ENCODE results near the gene UQCC3.
"Not testable (repeated sequence)": the region's sequence is repeated elsewhere in the genome, so short reads cannot be mapped to it uniquely, and the experiment has no call there.

UQCC3 gene

DNA sequence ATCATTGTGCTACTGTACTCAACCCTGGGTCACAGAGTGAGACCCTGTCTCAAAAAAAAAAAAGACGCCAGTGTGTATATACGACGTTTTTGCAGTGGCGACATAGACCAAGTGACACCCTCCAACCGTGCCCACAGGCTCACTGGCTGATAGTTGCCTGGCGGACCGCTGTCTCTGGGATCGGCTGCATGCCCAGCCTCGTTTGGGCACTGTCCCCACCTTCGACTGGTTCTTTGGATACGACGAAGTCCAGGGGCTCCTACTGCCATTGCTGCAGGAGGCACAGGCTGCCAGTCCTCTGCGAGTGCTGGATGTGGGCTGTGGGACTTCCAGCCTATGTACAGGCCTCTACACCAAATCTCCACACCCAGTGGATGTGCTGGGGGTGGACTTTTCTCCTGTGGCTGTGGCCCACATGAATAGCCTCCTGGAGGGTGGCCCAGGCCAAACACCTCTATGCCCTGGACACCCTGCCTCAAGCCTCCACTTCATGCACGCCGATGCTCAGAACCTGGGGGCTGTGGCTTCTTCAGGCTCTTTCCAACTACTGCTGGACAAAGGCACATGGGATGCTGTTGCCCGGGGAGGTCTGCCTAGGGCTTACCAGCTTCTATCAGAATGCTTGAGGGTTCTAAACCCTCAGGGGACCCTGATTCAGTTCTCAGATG lies 5.1 kb upstream of the UQCC3 start:
- no peak for DNase-seq

- no peak for DNase-seq
Measured at GRCh38 chr11:62667460-62667859, 4.0 kb upstream of the UQCC3 start.

DNA sequence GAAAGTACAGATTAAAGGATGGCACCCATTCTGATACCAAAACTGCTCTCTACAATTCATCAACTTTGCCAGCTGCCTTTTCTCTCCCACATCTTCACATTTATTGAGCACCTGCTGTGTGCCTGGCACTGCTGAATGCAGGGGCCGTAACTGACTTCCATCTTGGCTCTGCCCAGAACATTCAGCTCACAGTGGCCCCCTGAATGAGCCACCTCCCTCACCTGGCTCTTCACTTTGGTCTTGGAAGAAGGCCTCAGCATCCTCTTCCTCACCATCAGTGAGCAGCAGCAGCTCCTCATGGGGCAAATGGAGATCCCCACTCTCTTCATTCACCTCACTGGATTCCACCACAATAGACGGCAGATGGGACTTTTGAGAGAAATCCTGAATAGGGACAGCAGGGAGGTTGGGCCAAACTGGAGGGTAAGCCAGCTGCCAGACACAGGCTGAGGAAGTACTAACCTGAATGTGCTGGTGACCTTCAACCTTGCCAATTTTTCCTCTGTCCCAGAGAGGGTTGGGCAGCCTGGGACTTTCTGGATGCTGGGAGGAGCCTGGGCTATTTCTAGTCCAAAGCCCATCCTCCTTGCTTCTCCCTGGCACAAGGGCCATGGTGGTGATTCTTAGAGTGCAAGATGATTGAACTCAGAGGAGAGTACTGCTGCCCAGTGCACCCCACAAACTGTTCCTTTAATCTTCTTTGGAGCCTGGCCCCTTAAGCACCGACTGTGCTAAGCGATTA lies 1.9 kb upstream of the UQCC3 start:
- no peak for DNase-seq

DNA sequence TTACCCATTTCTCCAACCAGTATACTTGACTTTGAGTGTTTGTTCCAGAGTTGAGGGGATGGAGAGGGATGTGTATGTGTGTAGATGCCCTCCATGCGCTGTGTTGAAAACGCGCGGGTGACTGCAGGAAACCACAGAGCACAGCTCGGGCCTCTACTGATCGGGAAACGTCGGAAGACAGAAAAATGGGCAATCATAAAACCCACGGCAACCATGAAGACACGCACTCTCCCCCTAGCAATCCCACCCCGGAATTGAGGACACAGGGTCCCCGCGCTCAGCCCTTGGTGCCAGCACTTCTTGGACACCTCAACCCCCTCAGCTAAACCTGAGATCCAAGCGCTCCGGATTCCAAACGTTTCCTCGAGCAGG lies 251 bp upstream of the UQCC3 start:
- no peak for DNase-seq

GRCh38 chr11:62673196-62673525 lies 1.7 kb downstream of the UQCC3 start:
- no peak for DNase-seq

DNA sequence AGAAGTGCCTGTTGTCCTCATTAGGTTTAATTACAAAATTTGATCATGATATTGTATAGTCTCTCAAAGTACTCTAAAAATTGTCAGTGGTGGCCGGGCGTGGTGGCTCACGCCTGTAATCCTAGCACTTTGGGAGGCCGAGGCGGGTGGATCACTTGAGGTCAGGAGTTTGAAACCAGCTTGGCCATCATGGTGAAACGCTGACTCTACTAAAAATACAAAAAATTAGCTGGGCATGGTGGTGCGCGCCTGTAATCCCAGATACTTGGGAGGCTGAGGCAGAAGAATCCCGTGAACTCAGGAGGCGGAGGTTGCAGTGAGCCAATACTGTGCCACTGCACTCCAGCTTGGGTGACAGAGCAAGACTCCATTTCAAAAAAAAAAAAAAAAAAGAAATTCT lies 3.9 kb downstream of the UQCC3 start:
- not testable (repeated sequence) for DNase-seq

GRCh38 chr11:62676698-62677097 lies 5.2 kb downstream of the UQCC3 start:
- no peak for DNase-seq

GRCh38 chr11:62677156-62677555 lies 5.7 kb downstream of the UQCC3 start:
- no peak for DNase-seq

DNA sequence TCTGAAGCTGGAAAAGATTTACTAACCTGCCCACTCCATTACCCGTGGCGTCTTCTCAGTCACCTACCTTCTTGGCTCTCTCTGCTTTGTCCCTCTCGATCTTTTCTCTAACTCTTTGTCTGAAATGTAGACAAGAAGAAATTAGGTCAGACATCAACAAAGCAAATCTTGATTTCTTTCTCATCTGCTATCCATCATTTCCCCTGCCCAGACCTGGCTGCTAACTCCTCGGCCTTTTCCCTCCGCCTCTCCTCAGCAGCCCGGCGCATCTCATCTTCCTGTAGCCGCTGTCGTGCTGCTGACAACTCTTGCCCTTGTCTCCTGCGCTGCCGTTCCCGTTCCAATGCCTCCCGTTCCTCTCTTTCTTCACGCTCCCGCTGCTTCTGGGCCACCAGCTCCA lies 6.2 kb downstream of the UQCC3 start:
- no peak for DNase-seq

GRCh38 chr11:62678433-62678769 lies 6.9 kb downstream of the UQCC3 start:
- no peak for DNase-seq

- peak; percentile 78 for DNase-seq
Measured at GRCh38 chr11:62678770-62679696, 7.6 kb downstream of the UQCC3 start, which contains the start of gene UBXN1. Gene UBXN1 (minus strand): TSS chr11:62679073. CDS start chr11:62678923, 150 bp downstream.

GRCh38 chr11:62680825-62681240 lies 9.4 kb downstream of the UQCC3 start:
- DNase-seq: peak; percentile 55

DNA sequence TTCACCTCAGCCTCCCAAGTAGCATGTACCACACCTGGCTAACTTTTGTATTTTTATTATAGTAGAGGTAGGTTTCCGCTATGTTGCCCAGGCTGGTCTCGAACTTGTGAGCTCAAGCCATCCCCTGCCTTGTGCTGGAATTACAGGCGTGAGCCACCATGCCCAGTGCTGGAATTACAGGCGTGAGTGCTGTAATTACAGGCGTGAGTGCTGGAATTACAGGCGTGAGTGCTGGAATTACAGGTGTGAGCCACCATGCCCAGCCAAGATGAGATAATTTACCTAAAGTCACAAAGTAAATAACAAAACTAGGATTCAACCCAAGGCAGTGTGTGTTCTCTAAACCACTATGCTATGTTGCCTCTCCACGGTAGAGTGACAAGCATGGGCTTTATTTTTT lies 11.0 kb downstream of the UQCC3 start:
- DNase-seq: no peak

DNA sequence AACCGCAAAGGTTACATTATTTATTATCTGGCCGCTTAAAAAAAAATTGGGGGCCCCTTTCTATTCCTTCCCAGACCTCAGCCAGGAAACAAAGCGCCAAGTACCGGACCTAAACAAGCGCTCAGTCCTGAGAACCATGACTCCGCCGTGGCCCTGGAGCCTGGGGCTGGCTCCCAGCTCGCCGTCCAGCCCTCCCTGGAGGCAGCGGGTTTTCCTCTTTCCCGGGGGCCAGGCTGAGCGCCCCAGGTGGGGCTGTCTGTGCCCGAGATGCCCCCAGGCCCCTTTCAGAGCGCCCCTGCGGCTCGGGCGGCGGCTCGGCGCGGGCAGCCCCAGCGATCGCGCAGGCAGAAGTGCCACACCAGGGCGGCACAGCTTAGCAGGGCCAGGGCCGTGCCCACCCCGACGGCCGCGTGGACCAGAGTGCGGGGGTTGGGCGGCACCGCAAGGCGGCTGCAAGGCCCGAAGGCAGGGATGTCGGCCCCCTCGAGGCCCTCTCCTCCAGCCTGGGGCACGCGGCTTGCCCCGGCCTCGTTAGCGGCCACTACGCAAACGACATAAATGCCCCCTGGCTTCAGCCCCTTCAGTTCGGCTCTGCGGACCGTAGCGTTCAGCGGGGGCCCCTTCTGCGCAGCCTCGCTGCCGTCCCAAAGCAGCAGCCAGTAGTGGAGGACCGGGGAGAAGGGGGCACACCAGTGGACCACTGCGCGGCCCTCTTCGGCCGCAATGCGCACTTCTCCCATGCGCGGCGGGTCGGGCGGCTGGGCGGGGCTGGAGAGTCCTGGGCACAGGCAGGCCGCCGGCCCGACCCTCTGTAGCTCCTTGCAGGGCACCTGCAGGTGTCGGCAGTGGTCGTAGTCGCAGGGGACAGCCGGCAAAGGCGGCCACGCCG lies 16.3 kb downstream of the UQCC3 start:
- no peak for DNase-seq

DNA sequence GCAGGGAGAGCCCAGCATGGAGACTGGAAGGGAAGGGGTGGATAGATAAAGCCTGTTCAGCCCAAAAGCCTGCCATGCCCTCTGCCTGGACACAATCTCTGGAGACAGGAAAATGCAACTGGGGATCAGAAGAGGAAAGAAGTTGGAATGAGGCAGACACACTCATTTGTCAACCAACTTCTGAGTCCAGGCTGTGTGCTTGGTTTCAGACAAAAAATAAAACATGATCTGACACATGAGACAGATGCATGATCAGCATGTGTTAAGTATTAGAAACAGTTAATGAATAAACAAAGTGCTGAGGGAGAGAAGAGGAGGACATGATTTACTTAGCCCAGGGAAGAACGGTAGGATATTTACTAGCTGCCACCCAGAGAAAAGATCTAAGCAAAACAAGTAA lies 17.0 kb downstream of the UQCC3 start:
- no peak for DNase-seq

- DNase-seq: peak; percentile 71
Measured at GRCh38 chr11:62689421-62690183, 18.1 kb downstream of the UQCC3 start, which contains the start of gene LRRN4CL. Gene LRRN4CL (minus strand): TSS chr11:62689530. CDS start chr11:62688508, 1,022 bp downstream.

- not testable (repeated sequence) for DNase-seq
Measured at GRCh38 chr11:62693624-62694023, 22.2 kb downstream of the UQCC3 start.

GRCh38 chr11:62694455-62695167 lies 23.1 kb downstream of the UQCC3 start:
- peak; percentile 41 for DNase-seq

DNA sequence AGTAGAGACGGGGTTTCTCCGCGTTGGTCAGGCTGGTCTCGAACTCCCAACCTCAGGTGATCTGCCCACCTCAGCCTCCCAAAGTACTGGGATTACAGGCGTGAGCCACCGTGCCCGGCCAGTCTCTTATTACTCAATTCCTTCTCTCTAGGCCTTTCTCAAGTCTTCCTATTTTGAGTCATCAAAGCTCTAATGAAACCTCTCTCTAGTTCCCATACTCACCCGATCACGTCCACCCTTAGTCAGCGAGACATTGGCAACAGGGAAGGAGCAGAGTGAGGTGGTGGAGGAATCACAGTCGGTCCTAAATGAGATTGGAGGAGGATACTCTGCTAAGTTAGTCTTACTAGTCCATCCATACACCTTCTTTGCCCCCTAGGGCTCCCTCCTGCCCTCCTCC lies 30.8 kb downstream of the UQCC3 start:
- no peak for DNase-seq

GRCh38 chr11:62703921-62704320 lies 32.4 kb downstream of the UQCC3 start:
- DNase-seq: not testable (repeated sequence)

GRCh38 chr11:62705413-62705812 lies 33.9 kb downstream of the UQCC3 start:
- no peak for DNase-seq

Data from T1000 (cell line).